ENCODE results near the gene ALOXE3.

DNA sequence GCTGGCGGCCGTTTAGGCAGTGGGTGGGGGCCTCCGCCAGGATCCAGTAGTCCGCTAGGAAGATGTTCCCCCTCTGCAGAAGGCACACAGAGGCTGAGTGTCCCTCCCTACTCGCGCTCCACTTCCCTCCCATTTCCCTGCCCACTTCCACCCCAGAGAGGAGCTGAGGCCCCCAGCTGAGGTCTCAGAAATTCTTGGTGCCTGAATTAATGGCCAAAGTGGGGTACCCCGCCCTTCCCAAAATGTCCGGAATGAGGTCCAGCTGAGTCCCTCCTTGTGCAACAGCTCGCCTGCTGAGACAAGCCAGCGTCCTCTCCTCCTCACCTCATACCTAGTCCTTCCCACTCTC is 7.9 kb downstream of the ALOXE3 start:
- TF ChIP-seq POLR2AphosphoS5 (IDR thresholded peaks at IDR 0.05) (no peak), CTCF (IDR thresholded peaks at IDR 0.05) (no peak)
